ENCODE measurements around the gene CACHD1.
"Not testable (repeated sequence)": the region's sequence is repeated elsewhere in the genome, so short reads cannot be mapped to it uniquely, and the experiment has no call there.

The CACHD1 gene

GRCh38 chr1:64601207-64601606 is 131.3 kb downstream of the CACHD1 start:
- DNase-seq (ENCODE audit: low read depth): no peak
- H3K4me3 ChIP-seq (ENCODE audit: low read depth, low read length): no peak overlapping the region
- TF ChIP-seq CTCF (IDR thresholded peaks at IDR 0.05; ENCODE audit: insufficient read depth, low read depth, low read length, missing control alignments): no peak

- H3K4me3 ChIP-seq (ENCODE audit: low read depth, low read length): no peak overlapping the region
- no peak for TF ChIP-seq CTCF (IDR thresholded peaks at IDR 0.05; ENCODE audit: insufficient read depth, low read depth, low read length, missing control alignments)
- no peak for DNase-seq (ENCODE audit: low read depth)
These were observed 138.2 kb downstream of the CACHD1 start for GRCh38 chr1:64608005-64608650.

- H3K4me3 ChIP-seq (ENCODE audit: low read depth, low read length): no peak overlapping the region
- TF ChIP-seq CTCF (IDR thresholded peaks at IDR 0.05; ENCODE audit: insufficient read depth, low read depth, low read length, missing control alignments): no peak
- no peak for DNase-seq (ENCODE audit: low read depth)
These were observed 138.7 kb downstream of the CACHD1 start for GRCh38 chr1:64608651-64609048.

GRCh38 chr1:64610950-64611349 is 141.0 kb downstream of the CACHD1 start:
- not testable (repeated sequence) for DNase-seq (ENCODE audit: low read depth); H3K4me3 ChIP-seq (ENCODE audit: low read depth, low read length)

- H3K4me3 ChIP-seq (ENCODE audit: low read depth, low read length): no peak overlapping the region
- no peak for DNase-seq (ENCODE audit: low read depth)
- no peak for TF ChIP-seq CTCF (IDR thresholded peaks at IDR 0.05; ENCODE audit: insufficient read depth, low read depth, low read length, missing control alignments)
These were observed 146.1 kb downstream of the CACHD1 start for GRCh38 chr1:64616039-64616438.

- no peak for DNase-seq (ENCODE audit: low read depth)
- no peak overlapping the region for H3K4me3 ChIP-seq (ENCODE audit: low read depth, low read length)
- no peak for TF ChIP-seq CTCF (IDR thresholded peaks at IDR 0.05; ENCODE audit: insufficient read depth, low read depth, low read length, missing control alignments)
These were observed 153.8 kb downstream of the CACHD1 start for GRCh38 chr1:64623750-64624191.

GRCh38 chr1:64624218-64624713 is 154.3 kb downstream of the CACHD1 start:
- TF ChIP-seq CTCF (IDR thresholded peaks at IDR 0.05; ENCODE audit: insufficient read depth, low read depth, low read length, missing control alignments): no peak
- DNase-seq (ENCODE audit: low read depth): no peak
- no peak overlapping the region for H3K4me3 ChIP-seq (ENCODE audit: low read depth, low read length)

Data from GM12865 (cell line).